ENCODE measurements around the gene ALPG. TPM values are rescaled to one million over a fixed set of nuclear protein-coding genes. Genes with fewer than 3 reads are reported as not detected.

ALPG gene
- total RNA-seq, 4 donors from 2014 or later: not detected

DNA sequence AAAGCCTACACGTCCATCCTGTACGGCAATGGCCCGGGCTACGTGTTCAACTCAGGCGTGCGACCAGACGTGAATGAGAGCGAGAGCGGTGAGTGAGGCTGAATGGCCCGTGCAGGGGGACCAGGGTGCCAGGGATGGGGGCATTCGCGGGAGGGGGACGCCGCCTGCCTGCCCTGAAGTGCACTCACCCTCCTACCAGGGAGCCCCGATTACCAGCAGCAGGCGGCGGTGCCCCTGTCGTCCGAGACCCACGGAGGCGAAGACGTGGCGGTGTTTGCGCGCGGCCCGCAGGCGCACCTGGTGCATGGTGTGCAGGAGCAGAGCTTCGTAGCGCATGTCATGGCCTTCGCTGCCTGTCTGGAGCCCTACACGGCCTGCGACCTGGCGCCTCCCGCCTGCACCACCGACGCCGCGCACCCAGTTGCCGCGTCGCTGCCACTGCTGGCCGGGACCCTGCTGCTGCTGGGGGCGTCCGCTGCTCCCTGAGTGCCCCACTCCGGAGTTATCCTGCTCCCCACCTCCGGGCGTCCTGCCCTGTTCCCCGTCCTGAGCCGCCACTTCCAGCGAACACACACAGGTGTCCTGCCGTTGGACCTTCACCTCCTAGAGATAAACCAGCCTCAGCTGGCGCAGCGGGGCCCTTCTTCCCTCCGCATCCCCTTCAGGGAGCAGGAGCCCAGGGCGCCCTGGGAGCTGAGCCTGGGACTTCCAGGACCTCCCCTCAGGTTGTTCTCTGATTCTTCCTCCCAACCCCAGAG lies 52.2 kb downstream of the ALPG start:
- WGBS: 52% methylated on average over 31 of the region's 56 CpGs
- Histone ChIP-seq H3K36me3 (no peaks in the 10 kb centered on the region), H3K9me3 (no peaks in the 10 kb centered on the region), H3K4me1 (no peaks in the 10 kb centered on the region), H3K27me3 (peaks cover 0 to 57% (median 3%) of the 10 kb centered on the region in 4 donors), H3K27ac (replicated peaks in 1 of 4) (no peak overlapping the region), H3K4me3 (no peak overlapping the region)
- no peak for DNase-seq (ENCODE audit: extremely low spot score)
- intact Hi-C loops (cut with DNase I): no loop called here
- no peak for TF ChIP-seq CTCF (IDR thresholded peaks at IDR 0.05)
- no peak for TF ChIP-seq POLR2A (IDR thresholded peaks at IDR 0.05; ENCODE audit: low read depth)
- no peak for TF ChIP-seq POLR2AphosphoS5 (IDR thresholded peaks at IDR 0.05)
- no peak for TF ChIP-seq EP300 (IDR thresholded peaks at IDR 0.05)

GRCh38 chr2:232459419-232460035 lies 52.9 kb downstream of the ALPG start:
- DNase-seq (ENCODE audit: extremely low spot score): no peak
- Histone ChIP-seq H3K27ac (replicated peaks in 1 of 4) (no peak overlapping the region), H3K9me3 (no peaks in the 10 kb centered on the region), H3K36me3 (no peaks in the 10 kb centered on the region), H3K4me3 (no peak overlapping the region), H3K4me1 (no peaks in the 10 kb centered on the region), H3K27me3 (peaks cover 0 to 63% (median 3%) of the 10 kb centered on the region in 4 donors)
- intact Hi-C loops (cut with DNase I): no loop called here
- no peak for TF ChIP-seq EP300 (IDR thresholded peaks at IDR 0.05)
- TF ChIP-seq POLR2AphosphoS5 (IDR thresholded peaks at IDR 0.05): no peak
- no peak for TF ChIP-seq POLR2A (IDR thresholded peaks at IDR 0.05; ENCODE audit: low read depth)
- no peak for TF ChIP-seq CTCF (IDR thresholded peaks at IDR 0.05)
- WGBS: 84% methylated on average over 3 of the region's 11 CpGs

DNA sequence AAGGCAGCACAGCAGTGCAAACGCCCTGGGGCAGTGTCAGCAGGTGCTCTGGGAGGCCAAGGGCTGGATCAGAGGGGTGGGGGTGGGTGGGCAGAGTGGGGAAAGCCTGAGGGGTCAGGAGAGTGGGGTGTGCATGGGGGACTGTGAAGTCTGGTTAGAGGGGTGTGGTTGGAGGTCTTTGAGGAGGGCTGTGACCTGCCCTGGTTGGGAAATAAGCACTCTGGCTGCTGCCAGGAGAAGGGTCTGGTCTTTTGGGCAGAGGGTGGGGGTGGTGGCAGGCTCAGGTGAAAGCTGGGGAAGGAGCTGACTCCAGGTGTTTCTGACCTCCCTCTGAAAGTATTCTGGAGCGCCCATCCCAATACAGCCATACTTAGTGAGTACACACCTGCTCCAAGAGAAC lies 53.5 kb downstream of the ALPG start:
- Histone ChIP-seq H3K4me3 (no peak overlapping the region), H3K27ac (replicated peaks in 1 of 4) (no peak overlapping the region), H3K36me3 (no peaks in the 10 kb centered on the region), H3K9me3 (no peaks in the 10 kb centered on the region), H3K27me3 (peaks cover 0 to 70% (median 3%) of the 10 kb centered on the region in 4 donors), H3K4me1 (no peaks in the 10 kb centered on the region)
- 64% methylated on average over 2 of the region's 2 CpGs for WGBS
- DNase-seq (ENCODE audit: extremely low spot score): no peak
- no peak for TF ChIP-seq EP300 (IDR thresholded peaks at IDR 0.05)
- no peak for TF ChIP-seq CTCF (IDR thresholded peaks at IDR 0.05)
- no peak for TF ChIP-seq POLR2A (IDR thresholded peaks at IDR 0.05; ENCODE audit: low read depth)
- no peak for TF ChIP-seq POLR2AphosphoS5 (IDR thresholded peaks at IDR 0.05)
- intact Hi-C loops (cut with DNase I): no loop called here

Small RNA genes lying within 50 kb of the gene (small RNA-seq; reads per million reads assigned to genes)
- gene AC068134.4: 0 reads per million in 3 donors

Other genes with a start within 250 kb of the ALPG start
- under 1 TPM in 1 of 4 donors, not detected in 3; 0.06 TPM for gene ALPP, start 28.1 kb upstream of the ALPG start, total RNA-seq
- under 1 TPM in 1 of 4 donors, not detected in 3; 0.17 TPM for gene ALPI, start 49.3 kb downstream of the ALPG start, total RNA-seq
- 1 to 10 TPM in 2 of 4 donors, under 1 TPM in 1, not detected in 1; 0.66 to 1.6 (median 1.4) TPM for gene ECEL1, start 81.0 kb downstream of the ALPG start, total RNA-seq
- gene PRSS56, start 113.5 kb downstream of the ALPG start, total RNA-seq: not detected
- not detected for gene CHRND, start 119.3 kb downstream of the ALPG start, total RNA-seq
- not detected for gene CHRNG, start 132.8 kb downstream of the ALPG start, total RNA-seq
- 1 to 10 TPM; 1.2 to 1.7 (median 1.6) TPM for gene TIGD1, start 143.7 kb downstream of the ALPG start, total RNA-seq
- 10 to 100 TPM; 37.0 to 55.8 (median 44.2) TPM for gene EIF4E2, start 143.8 kb downstream of the ALPG start, total RNA-seq
- 10 to 100 TPM; 13.3 to 23.7 (median 15.3) TPM for gene EFHD1, start 226.8 kb downstream of the ALPG start, total RNA-seq